Amniotic stem cell (primary cell): ENCODE data around the gene HPD.

Source experiments
- DNase-seq: peaks from one replicate; lab custom pipeline; 2025; lab: John Stamatoyannopoulos, UW

HPD gene

DNA sequence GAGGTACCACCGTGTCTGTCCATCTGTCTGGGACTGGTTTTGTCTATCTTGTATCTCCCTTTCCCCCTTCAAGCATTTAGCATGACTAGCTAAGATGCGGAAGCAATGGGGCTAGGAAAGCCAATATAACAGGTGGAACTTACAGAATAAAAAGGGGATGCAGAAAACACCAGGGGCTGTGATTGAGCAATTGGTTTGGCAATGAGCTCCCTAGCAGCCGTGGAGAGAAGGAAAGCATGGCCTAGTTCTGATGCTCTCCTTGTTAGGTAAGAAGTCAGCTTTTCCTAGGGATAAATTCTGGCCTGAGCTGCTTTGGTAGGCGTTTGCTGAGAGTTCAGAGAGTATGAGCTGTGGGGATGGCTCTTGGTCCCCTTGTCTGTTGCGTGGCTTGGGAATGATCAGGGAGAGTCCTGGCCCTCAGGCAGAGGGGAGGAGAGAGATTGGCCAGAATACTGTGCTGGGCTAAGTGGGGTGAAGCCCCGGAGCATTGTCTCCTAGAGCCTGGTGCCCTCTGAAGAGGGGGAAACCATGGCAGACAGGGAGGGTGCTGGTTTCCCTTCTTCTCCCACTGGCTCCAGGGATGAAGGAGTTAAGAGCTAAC lies 47.7 kb downstream of the HPD start:
- DNase-seq = no peak

DNA sequence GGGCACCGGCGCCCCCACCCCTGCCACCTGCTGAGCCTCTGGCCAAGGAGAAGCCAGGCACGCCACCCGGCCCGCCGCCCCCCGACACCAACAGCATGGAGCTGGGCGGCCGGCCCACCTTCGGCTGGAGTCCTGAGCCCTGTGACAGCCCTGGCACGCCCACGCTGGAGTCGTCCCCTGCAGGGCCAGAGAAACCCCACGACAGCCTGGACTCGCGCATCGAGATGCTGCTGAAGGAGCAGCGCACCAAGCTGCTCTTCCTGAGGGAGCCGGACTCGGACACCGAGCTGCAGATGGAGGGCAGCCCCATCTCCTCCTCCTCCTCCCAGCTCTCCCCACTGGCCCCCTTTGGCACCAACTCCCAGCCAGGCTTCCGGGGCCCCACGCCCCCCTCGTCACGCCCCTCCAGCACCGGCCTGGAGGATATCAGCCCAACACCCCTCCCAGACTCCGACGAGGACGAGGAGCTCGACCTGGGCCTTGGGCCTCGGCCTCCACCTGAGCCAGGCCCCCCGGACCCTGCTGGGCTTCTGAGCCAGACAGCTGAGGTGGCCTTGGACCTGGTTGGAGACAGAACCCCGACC lies 48.3 kb downstream of the HPD start:
- no peak for DNase-seq

DNA sequence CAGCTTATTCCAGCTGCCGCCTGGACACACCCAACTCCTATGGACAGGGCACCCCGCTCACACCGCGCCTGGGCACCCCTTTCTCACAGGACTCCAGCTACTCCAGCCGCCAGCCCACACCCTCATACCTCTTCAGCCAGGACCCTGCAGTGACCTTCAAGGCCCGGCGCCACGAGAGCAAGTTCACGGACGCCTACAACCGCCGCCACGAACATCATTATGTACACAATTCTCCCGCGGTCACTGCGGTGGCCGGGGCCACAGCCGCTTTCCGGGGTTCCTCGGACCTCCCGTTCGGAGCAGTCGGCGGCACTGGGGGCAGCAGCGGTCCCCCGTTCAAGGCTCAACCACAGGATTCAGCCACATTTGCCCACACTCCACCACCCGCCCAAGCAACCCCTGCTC lies 48.9 kb downstream of the HPD start:
- no peak for DNase-seq

DNA sequence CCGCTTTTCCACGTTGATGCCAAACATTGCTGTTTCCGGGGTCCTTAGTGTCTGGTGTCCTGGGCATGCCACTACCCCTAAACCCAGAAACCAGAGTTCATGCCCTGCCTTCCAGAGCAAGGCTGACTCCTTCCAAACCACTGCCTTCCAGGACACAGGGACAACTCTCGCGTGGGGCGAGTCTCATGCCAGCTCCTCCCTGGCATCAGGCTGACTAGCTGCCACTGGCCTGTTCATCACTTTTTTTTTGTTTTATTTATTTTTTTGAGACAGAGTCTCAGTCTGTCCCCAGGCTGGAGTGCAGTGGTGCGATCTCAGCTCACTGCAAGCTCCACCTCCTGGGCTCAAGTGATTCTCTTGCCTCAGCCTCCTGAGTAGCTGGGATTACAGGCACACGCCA lies 50.0 kb downstream of the HPD start:
- DNase-seq = no peak

DNA sequence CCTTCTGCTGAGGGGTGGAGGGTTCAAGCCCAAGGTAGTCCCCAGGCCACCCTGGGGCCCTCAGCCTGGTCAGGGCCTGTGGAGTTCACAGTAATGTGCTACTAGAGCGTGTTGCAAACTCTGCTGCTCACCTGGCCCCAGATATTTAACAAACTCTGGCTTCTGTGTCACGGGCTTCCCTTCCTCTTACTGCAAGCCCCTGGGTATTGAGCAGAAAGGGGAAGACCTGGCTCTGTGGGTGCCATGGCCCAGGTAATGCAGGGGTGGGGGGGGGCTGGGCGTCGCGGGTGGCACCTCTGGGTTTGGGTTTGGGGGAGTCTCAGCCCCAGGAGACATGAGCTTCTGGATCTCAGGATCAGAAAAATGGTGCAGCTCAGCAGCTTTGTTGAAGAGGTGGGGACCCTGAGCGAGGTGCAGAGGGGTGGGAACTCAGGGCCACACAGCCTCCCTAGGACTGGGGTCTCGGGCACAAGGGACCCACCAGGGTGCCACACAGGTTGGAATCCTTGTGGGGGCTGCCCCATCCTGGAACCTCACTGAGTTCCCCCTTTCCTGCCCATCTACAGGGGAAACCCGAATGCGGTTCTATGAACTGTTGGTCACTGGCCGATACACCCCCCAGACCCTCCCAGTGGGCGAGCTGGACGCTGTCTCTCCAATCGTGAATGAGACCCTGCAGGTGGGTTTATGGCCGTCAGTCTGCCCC lies 50.9 kb downstream of the HPD start:
- no peak for DNase-seq

DNA sequence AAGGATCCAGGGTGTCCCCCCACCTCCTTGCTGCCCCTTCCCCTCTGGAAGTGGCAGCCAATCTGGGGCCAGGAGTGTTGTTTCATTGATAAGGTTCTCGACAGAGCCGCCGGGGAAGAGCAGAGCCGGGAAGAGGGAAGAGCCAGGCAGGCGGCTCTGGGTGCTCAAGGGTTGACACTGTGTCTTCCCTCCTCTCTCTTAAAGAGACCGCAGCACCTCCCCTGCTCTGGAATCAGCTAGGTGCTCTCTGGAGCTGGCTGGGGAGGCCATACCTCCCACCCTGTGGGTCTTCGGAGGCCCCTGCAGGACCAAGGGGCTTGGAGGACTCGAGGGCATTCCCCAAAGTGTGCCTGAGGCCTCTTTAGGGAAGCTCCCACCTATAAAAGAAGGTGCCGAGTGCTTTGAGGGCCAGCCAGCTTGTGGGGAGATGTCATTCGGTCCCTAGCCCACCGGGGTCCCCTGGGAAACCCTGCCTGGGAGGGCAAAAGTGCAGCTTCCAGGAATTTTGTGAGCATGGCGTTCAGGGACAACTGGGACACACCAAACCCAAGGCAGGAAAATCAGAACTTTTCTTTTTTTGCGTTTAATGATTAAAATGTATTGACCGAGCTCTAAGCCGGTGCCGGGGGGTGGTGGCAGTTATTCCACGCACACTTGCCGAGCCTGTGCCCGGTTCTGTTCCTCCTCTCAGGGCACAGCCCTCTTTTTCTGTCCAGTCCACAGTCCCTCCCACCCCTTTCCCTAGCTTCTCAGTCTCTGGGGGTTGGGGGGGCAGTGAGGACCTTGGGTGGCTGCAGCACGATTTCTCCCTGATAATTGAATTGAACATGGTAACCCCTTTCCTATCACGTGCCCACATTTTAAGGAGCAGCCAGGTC lies 51.9 kb downstream of the HPD start:
- DNase-seq = no peak

DNA sequence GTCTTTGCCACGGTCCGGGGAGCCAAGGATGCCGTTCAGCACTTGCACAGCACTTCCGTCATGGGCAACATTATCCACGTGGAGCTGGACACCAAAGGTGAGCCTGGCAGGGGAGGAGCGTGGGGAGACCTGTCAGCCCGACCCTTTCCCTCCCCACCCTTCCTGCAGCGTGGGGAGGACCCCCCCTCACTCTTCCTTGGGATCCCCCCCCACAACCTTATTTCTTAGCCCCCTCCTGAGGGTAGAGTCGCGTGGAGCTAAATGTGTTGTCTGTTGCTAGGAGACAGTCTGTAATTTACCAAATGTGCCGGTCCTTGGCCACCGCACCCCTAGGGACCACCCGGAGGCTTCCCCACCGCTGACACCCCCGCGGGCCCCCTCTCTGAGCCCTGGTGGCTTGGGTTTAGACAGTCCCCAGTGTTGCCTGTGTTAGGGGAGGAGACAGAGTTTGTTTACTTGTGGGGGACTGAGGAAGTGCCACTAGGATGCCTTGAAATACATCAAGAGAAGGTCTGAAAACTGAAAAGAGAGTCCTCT lies 52.6 kb downstream of the HPD start:
- no peak for DNase-seq

DNA sequence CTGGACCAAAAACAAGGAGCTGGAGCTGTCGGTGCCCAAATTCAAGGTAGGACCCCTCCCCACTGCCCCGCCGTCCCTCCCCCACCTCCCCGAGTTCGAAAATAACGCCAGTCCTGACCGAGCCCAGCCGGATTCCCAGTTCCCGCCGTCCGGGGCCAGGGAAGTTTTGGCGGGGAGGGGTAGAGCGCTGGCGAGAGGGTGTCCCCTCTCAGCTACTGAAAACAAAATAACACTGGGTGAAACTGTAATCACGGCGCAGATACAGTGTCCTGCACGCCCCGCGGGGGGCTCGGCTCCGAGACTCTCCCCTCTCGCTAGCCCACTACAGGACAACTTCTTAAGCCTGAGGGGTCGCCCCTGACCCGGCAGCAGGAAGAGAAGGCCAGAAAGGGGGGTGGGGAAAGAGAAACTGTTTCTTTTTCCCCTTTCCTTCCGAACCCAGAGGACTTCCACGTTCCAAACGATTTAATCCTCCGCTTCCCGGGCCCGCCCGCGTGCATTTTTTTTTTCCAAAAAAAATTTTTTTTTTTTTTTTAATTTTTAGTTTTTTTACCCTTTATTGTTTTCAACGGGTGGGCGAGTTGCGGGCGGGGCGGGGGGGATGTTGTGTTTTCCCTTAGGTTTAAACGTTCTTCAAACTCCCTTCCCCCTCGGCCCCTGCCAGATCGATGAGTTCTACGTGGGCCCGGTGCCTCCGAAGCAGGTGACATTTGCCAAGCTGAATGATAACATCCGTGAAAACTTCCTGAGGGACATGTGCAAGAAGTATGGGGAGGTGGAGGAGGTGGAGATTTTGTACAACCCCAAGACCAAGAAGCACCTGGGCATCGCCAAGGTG lies 53.3 kb downstream of the HPD start:
- no peak for DNase-seq

DNA sequence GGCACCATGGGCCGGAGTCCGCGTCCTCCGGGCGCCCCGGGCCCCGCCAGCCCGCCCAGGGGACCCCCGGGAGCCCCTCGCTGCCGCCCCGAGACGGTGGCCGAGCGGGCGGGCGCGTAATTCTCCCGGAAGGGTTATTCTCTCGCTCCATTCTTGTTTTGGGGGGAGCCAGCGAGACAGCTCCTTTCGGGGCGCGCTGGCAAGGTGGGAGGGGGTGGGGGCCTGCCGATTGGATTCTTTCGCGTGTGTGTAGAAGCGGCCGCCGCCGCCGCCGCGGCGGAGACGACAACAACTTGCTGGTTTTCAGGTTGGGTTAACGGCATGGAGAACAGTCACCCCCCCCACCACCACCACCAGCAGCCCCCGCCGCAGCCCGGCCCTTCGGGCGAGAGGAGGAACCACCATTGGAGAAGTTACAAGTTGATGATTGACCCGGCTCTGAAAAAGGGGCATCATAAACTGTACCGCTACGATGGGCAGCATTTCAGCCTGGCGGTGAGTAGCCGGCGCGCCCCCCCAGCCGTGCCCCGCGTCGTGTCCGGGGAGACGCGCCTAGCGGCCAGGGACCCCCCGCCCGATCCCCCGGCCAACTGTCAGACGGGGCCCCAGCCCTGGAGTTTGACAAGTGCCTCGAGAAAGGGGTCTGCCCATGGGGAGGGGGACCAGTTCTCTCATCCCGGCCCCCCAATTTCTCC lies 54.1 kb downstream of the HPD start:
- no peak for DNase-seq

DNA sequence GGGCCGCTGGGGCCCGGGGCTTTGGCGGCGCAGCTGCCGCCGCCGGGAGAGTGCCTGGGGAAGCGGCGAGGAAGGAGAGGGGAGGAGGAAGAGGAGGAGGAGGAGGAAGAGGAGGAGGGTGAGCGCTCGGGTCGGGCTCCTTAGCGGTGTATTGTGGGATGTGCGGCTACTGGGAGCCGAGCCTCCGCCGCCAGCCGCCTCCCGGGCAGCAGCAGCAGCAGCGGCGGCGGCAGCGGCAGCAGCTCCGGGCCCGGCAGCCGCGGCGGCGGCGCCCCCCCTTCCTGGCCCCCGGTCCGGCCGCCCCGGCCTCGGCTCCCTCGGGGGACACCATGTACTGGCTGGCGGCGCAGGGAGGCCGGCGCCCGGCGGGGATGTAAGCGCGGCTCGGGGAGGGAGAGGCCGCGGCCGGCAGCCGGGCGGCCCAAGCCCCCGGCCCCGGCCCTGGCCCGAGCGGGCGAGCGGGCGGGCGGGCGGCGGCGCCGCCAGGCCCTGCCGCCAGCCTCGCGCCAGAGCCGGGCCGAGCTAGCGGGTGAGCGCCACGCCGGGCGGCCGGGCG lies 54.7 kb downstream of the HPD start, which contains the start of gene SETD1B:
SETD1B (plus strand) TSS at position 149 of the 556 bp plus-strand sequence. CDS start 729 bp downstream, outside the sequence.
- DNase-seq = no peak

DNA sequence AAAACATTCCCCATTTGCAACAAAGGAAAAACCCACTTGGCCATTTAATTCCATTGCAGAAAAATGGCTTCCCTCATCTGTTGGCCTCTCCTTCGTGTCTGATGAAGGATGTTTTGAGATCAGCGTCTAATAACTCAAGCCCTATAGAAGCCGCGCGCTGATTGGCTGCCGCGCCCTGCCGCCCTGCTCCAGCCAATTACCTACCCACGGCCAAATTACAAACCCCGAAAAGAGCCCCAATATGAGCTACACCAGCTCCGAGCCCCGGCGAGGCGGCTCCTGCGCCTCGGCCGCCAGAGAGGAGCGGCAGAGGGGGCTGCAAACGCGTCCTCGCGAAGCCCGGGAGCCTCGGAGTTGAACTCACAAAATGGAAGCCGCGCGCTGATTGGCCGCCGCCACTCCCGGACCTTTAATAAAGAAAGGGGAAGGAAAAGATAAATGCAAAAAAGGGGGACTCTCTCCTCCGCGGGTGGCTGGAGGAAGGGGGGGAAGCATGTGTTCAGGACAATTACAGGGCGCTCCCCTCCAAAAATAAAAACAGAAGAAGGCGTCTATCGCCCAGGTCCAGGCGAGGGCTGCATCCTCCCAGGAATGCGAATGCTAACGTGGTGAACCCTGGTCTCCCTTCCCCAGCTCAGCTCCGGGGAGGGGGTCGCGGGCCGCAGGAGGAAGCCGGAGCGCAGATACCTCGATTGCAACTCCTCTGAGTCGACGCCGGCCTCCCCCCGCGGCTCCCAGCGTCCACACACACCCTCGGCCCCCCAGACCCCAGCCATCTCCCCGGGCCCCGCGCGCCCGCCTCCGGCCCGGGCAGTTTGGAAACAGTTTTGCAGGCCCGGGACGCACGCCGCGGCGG lies 55.6 kb downstream of the HPD start:
- DNase-seq = peak; percentile 90

DNA sequence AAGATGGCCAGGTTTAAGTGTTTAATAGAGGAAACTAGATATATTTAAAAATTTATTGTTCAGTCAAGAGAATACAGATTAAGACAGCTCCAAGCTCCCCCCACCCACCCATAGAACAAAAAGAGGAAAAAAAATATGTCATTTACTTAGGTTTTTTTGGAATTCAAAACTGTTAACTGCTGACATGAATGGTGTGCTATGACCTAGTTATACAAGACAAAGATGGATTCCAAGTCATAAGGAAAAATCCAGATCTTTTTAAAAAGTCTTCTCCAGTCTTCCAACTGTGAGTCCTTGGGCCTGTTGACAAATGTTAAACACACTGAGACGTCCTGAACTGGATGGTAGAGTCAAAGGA lies 56.2 kb downstream of the HPD start:
- DNase-seq = no peak

DNA sequence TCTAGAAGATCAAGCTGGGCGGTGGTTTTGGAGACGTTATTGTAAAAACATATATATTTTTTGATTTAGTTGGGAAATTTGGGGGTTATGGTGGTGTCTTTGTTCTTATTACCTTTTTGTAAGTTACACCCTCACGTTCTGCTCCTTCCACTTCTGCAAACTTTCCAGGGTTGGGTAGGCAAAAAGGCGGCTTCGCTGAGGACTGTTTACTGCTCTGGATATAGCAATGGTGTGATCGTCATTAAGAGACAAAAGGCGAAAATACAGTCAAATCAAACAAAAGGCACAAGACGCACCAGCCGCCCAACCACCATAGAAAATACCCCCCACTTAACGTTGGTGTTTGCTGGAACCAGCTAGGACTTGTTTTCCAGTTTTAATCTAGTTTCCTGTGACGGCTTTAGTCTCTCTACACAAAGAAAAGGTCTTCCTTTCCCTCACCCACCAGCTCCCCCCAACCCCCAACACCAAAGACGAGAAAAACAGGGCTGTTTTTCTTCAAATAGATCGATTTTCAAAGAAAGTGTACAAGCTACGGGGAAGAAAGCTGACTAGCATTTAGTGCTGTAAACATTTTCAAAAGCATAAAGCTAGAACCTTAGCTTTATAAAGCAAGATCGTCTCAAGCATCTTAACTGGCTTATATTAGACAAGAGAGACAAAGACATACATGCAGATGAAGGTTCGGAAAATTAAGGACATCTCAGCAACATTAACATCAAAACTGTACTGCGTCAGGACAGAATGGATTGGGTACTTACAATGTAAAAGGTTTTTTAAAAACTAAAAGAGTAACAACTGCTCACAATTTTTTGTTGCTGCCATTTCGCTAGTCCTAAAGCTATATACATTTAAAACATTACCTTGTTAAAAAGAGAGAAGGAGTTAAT lies 56.8 kb downstream of the HPD start:
- no peak for DNase-seq

DNA sequence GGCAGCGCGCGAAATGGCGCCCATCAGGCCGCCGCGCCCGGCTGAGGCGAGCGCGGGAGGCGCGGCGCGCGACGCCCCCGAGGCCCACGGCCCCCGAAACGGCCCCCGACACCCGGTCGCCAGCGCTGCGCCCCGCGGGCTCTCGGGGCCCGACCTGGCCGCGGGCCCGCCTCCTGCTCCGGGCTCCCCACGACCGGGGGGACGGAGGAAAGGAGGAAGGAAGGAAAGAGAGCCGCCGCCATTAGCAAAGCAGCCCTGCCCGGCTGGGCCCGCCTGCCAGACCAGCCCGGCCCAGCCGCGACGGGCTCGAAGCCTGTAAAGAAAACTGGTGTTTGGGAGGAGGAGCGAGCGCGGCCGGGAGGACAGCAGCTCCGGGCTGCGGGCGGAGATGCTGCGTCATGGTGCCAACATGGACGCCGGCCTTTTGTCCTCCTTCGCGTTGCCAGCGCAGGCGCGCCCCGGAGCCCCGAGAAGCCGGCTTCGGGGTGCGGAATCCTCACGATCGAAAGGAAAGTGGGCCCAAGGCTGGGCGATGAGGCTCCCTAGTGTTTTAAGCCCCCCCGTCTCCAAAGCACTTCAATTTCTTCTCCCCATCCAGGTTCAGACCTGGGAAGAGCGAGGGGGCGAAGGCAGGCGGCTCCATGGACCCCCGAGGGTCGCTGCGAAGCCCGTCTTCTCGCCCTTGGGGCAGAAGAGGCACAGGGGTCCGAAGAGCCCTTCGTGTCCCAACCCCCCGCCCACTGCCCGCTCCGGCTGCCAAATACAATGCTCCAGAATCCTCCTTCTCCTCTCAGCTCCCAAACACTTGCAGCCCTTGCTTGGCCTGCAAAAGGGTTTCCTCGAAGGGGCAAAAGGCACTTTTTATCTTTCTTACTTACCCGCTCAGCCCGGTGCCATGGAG lies 57.7 kb downstream of the HPD start:
- no peak for DNase-seq

DNA sequence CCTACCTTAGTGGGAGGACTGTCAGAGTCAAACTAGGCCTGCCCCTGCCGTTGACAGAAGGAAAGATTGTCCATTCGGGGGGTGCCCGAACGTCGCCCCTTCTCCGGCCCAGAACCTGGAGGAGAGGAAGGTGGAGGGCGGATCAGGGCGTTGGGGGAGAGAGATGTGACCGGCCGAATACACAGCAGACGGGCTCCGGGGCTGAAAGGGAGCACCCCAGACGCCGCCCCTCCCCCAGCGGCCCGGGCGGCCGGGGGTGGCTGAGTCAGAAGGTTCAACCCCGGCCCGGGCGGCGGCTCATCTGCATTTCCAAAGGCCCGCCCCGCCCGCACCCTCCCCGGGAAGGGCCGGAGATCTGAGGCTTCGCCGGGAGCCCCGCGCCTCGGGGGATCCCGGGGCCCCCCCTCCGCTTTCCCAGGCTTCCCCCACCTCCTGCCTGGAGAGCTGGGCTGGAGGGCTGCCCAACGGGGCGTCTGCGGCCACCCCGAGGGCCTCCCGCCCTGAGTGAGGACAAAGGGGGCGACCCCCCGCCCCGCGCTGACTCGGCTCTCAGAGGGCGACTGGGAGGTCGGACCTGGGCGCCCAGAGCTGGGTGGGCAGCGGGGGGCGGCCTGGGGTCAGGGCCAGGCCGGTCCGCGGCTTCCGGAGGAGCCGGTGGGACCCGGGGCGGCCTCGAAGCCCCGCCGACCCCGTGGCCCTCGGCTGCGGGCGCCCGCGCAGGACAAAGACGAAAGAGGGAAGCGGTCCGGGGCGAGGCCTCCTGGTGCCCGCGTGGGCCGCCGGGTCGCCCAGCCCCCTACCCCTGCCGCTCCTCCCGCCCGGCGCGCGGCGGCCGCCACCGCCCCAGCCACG lies 58.6 kb downstream of the HPD start:
- DNase-seq = peak; percentile 76

DNA sequence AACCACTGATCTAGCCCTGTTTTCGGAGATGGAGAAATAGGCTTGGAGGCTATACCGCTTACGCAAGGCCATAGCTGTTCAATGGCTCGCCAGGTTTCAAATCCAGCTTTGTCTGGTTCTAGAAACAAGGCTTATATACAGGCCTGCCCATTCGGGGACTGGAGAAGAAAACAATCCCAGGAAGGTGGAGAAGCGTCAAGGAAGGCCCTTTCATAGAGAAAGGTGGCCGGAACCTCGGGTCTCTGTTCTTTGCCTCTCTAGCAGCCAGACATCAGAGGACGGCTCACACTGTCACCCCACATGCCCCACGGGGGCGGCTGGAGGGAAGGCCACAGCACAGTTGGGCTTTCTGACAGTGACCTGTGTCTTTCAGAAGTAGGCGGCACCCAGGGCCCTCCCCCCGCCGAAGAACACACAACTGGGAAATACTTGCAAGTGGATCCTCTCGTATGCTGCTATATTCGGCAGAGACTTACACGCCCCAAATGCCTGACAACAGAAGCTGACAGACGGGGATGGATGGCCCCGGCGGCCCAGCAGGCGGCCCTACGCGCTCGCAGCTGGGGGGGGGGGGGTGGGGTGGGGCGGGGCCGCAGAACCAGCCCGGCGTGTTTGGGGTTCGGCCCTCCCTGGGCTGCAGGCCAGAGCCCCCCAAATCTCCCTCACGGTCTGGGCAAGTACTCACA lies 59.4 kb downstream of the HPD start:
- no peak for DNase-seq
